Psoas muscle (tissue), 8 donors: ENCODE measurements around the gene ANP32E. TPM values are rescaled to one million over a fixed set of nuclear protein-coding genes. Genes with fewer than 3 reads are reported as not detected.

Source experiments
- ATAC-seq, 4 donors: fragments of 200-7000 bp; cut with Tn5 transposase; one replicate each; pipeline ENCODE4 v1.9.1; 2020; ENCODE audit warnings: moderate library complexity in 3 of 4, mild to moderate bottlenecking in 2 of 4
- DNase-seq, 2 donors: peaks; one replicate each; pipeline ENCODE4 v3.0.0-alpha.2; 2020
- H3K27ac ChIP-seq: fragments of 200-600 bp; one replicate; pipeline ENCODE4 v1.8.0; 2022
- H3K27me3 ChIP-seq, 3 donors: fragments of 200-600 bp in 1 of 3; one replicate each; pipeline versions ENCODE4 v1.6.1 to v1.8.0; 2013 to 2022; ENCODE audit warnings: low read length in 2 of 3, mild to moderate bottlenecking in 2 of 3, moderate library complexity in 1 of 3; ENCODE audit not compliant: insufficient read depth in 3 of 3
- H3K36me3 ChIP-seq, 2 donors: fragments of 200-600 bp in 1 of 2; one replicate each; pipeline versions ENCODE4 v1.6.1 to v1.8.0; 2013 to 2022; ENCODE audit warnings: low read depth in 1 of 2, mild to moderate bottlenecking in 1 of 2, moderate library complexity in 1 of 2; ENCODE audit not compliant: insufficient read depth in 1 of 2
- H3K4me1 ChIP-seq: fragments of 200-600 bp; one replicate; pipeline ENCODE4 v1.8.0; 2022
- H3K4me3 ChIP-seq: fragments of 200-600 bp; one replicate; pipeline ENCODE4 v1.8.0; 2022; ENCODE audit warnings: mild to moderate bottlenecking
- H3K9me3 ChIP-seq: fragments of 200-600 bp; one replicate; pipeline ENCODE4 v1.8.0; 2022
- CTCF ChIP-seq: fragments of 200-600 bp; IDR thresholded peaks from one replicate; pipeline ENCODE4 v1.8.0; 2022; ENCODE audit warnings: antibody characterized with exemption
- WGBS, 3 donors: extraction: QIAGEN DNeasy Blood & Tissue Kit; methylation state at CpG; one replicate each; pipeline versions ENCODE4 v1.1.6 to v1.1.7; 2013; 5-methylcytosine and 5-hydroxymethylcytosine counted together
- intact Hi-C, 2 donors: fragments of 100-400 bp; cut with DNase I; formaldehyde crosslinking; loops; one replicate each; pipeline versions ENCODE4 v1.11.0 to v1.14.2; 2022
- polyA plus RNA-seq, 3 donors: library from polyadenylated mRNA; stranded (reverse); fragments of 200-250 nt; gene quantifications; one replicate each; pipeline ENCODE4 v1.2.3, GENCODE V29; 2013
- total RNA-seq, 4 donors: library from RNA; stranded (reverse); fragmentation: NEBNext Ultra II Directional in 2 of 4; extraction: Animal tissue kit (Norgen Biotek cat#: 25700) in 2 of 4; gene quantifications; one replicate each; pipeline versions ENCODE4 v1.2.1 to v1.2.4, GENCODE V29; 2021 to 2023
- donor health status: healthy with polysubstance abuse.
- donor health status: DM: no; HTN: no; CAD: no; lungs with moderate emphysema.
- donor health status: Bipolar disorder and iron deficiency.
- donor health status: healthy.
- donor health status: DM: yes; HTN: yes; CAD: no.
- donor health status: DM: no; HTN: no; CAD: no.
- donor health status: DM: no; HTN: no; CAD: no.
- donor health status: DM: yes; HTN: yes; CAD: no.

The ANP32E gene
- total and polyA plus RNA-seq, 7 donors, result 14.4 to 93.0 (median 27.4) TPM

- Histone ChIP-seq H3K27ac (no peak overlapping the region), H3K4me3 (no peak overlapping the region), H3K36me3 (no peaks in the 10 kb centered on the region), H3K27me3 (no peaks in the 10 kb centered on the region), H3K9me3 (no peaks in the 10 kb centered on the region), H3K4me1 (no peaks in the 10 kb centered on the region)
- intact Hi-C loops, result no loop called here
- WGBS, 3 donors, result 84 to 91% (median 87%) methylated on average over 7 of the region's 7 CpGs
- ATAC-seq (no peak), DNase-seq (no peak)
- TF ChIP-seq CTCF, result no peak
These were observed 28.5 kb downstream of the ANP32E start for GRCh38 chr1:150207281-150207971.

- 75 to 89% (median 83%) methylated on average over 1 of the region's 1 CpG for WGBS, 3 donors
- intact Hi-C loops, result no loop called here
These were observed 39.5 kb downstream of the ANP32E start for GRCh38 chr1:150196417-150196816.

GRCh38 chr1:150194381-150195031, 41.4 kb downstream of the ANP32E start:
- Histone ChIP-seq H3K36me3 (no peaks in the 10 kb centered on the region), H3K9me3 (no peaks in the 10 kb centered on the region), H3K4me3 (no peak overlapping the region), H3K27me3 (no peaks in the 10 kb centered on the region), H3K27ac (no peak overlapping the region), H3K4me1 (no peaks in the 10 kb centered on the region)
- 87 to 88% (median 88%) methylated on average over 4 of the region's 4 CpGs for WGBS, 3 donors
- ATAC-seq (no peak), DNase-seq (no peak)
- intact Hi-C loops, result no loop called here
- no peak for TF ChIP-seq CTCF

More at GRCh38 chr1:150196417-150196816, 39.5 kb downstream of the ANP32E start:
- Histone ChIP-seq H3K27ac (no peak overlapping the region), H3K4me3 (no peak overlapping the region), H3K27me3 (no peaks in the 10 kb centered on the region), H3K4me1 (no peaks in the 10 kb centered on the region), H3K36me3 (no peaks in the 10 kb centered on the region), H3K9me3 (no peaks in the 10 kb centered on the region)
- no peak for DNase-seq
- no peak for TF ChIP-seq CTCF
- no peak for ATAC-seq

- H3K4me1 ChIP-seq, result no peaks in the 10 kb centered on the region
- intact Hi-C loops, result no loop called here
- no peaks in the 10 kb centered on the region for H3K36me3 ChIP-seq
- H3K4me3 ChIP-seq, result no peak overlapping the region
- WGBS, 3 donors, result 9 to 24% (median 11%) methylated on average over 2 of the region's 2 CpGs
- no peaks in the 10 kb centered on the region for H3K27me3 ChIP-seq
- no peaks in the 10 kb centered on the region for H3K9me3 ChIP-seq
- DNase-seq (no peak), ATAC-seq (peak; percentile 82 to 92 (median 90))
- H3K27ac ChIP-seq, result peak overlapping the region; percentile 62
- TF ChIP-seq CTCF, result no peak
These were observed 43.9 kb downstream of the ANP32E start for GRCh38 chr1:150192012-150192411.
